C4-2B (cell line): ENCODE measurements around the gene LRRC32.

Source experiments
- H3K27ac ChIP-seq: fragments of 450-650 bp; 2 replicates; pipeline ENCODE4 v1.5.1; 2017
- CTCF ChIP-seq: fragments of 450-650 bp; conservative IDR thresholded peaks from 2 replicates; pipeline ENCODE4 v1.5.1; 2017; ENCODE audit warnings: mild to moderate bottlenecking
- ZFX ChIP-seq: fragments of 450-650 bp; IDR thresholded peaks from 2 replicates; pipeline ENCODE4 v1.6.1; 2017

LRRC32 gene

DNA sequence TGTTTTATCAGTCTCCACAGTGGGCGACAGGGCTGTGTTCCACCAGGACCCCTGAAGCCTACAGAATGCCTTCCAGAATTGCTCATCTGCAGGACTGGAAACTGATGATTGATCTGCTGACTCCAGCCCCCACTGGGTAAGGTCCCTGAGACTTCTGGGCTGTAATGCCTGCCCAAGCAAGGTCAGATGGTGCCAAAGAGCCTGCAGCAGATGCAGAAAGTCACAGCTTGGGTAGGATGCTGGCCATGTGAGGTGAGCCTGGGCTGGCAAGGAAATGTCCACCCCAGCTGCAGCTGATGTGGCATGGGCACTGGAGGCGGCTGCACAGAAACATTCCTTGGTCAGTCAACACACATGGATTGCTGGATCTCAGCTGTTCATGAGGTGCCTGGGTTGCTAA is 30.9 kb downstream of the LRRC32 start:
- H3K27ac ChIP-seq, result no peak overlapping the region
- TF ChIP-seq ZFX, result no peak
- TF ChIP-seq CTCF, result no peak

DNA sequence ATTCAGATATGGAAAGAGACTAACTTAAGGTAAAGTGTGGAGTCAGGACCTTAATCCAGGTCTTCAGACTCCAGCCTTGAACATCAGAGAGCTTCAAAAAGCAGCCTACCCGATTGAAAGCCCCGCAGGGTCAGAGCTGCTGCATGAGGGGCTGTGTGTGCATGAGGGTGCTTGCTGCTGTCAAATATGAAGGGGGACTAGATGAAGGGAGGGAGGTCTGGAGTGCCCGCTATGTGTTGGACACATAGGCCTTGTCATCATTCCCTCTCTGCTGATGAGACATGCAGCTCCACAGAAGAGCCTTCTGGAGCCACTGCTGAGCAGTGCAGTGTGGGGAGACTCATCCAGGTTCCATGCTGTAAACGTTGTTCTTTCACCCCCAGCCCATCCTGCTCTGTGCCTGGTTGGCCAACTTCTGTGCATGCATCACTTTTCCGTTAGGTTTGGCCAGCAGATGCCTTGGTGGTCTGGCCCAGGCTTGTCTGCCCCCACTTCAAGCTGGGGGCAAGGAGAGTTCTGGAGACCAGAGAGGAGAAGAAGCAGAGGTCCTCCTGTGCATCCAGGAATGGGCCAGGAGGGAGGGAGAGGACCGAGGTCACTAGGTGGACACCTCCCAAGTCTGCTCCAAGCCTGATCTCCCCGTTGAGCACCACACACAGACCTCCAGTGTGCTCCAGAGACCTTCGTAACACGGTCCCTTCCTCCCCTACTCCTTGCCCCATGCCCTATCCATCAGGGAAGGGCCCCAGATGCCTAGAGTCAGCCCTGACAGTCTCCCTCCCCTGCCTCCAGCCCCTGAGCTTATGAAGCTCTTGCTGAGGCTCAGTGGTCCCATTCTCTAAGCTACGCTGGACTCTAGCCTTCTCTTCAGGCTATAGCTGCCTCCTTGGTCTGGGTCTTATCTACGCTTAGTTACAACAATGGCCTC is 32.0 kb downstream of the LRRC32 start:
- no peak for TF ChIP-seq ZFX
- no peak for TF ChIP-seq CTCF
- no peak overlapping the region for H3K27ac ChIP-seq

DNA sequence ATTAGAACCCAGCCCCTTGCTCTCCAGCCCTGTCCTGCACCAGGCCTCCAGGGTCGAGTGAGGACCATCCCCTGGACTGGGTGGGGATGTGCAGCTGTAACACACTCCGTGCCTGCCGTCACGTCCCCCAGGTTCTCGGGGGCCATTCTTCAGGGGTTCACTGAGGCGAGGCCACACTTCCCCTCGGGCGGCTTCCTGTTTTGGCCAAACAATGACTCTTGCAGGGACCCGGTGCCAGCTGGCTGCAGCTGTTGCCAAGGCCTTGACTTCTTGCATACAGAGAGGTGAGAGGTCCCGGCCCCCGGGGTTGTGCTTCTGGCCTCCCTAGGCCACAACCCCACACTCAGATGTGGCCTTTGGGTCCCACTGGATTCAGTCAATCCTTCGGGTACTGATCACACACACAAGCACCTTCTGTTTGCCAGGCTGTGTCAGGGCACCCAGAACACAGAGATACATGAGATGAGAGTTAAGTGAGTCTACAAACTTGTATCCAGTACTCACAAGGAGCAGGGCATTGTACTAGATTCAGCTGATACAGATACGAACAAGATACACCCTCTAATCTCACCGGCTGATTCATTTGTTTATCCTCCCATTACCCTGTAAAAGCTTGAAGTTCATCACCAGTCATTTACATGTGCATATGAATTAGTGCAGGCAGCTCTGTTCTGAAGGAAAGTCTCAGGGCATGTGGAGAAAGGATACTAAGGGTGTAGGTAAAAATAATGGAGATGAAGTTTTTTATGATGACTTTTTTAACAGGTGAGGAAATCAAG is 32.9 kb downstream of the LRRC32 start:
- TF ChIP-seq ZFX, result no peak
- TF ChIP-seq CTCF, result no peak
- no peak overlapping the region for H3K27ac ChIP-seq

- H3K27ac ChIP-seq, result no peak overlapping the region
- TF ChIP-seq CTCF (no peak), ZFX (no peak)
Observed at GRCh38 chr11:76636826-76637460, 33.6 kb downstream of the LRRC32 start.

DNA sequence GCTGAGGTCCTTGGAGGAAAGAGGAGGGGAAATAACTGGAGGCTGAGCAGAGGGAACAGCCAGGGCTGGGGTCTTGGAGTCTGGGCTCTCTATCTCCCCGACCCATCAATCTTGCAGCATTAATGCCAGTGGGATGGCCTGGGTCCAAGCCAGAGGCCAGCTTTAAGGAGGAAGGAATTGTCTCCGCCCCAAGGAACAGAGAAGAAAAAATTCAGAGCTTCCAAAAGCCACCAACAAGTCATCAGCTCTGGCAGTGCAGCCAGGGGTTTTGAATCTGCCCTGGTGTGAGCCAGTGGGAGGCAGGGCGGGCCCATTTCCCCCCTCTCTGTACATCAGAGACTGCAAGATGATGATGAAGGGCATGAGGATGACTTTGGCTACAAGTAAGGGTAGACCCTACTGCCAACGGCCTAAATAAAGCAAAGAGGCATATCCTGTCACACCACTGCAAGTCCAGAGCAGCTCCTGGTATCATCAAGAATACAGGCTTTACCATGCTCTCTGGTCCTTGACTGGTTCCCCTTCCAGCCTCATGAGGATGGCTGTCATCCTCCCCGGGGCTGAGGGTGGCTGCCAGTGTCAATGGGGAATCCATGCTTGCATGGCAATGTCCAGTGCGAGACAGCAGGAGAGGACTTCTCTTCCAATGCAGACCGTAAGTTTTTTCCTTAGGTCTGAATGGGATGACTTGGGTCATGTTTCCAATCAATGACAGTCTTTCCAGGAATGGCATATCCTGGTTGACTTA is 34.4 kb downstream of the LRRC32 start:
- H3K27ac ChIP-seq, result no peak overlapping the region
- TF ChIP-seq CTCF (no peak), ZFX (no peak)

GRCh38 chr11:76634886-76635285 is 35.7 kb downstream of the LRRC32 start:
- no peak overlapping the region for H3K27ac ChIP-seq
- TF ChIP-seq CTCF (no peak), ZFX (no peak)
